BJ (cell line): Measurements from ENCODE around the gene SZRD1. TPM values are rescaled to one million over a fixed set of nuclear protein-coding genes. Genes with fewer than 3 reads are reported as not detected.

Experiments
- CTCF ChIA-PET: fragments of 350-600 bp; formaldehyde crosslinking; extraction: SDS; loops from one replicate; lab custom pipeline; 2021; ENCODE audit warnings: antibody characterized with exemption, inconsistent platforms; lab: Yijun Ruan, JAX
- POLR2A ChIA-PET: fragments of 300-600 bp; sonication (Branson Sonifier 250); formaldehyde crosslinking; extraction: SDS; loops from one replicate; lab custom pipeline; 2021; ENCODE audit warnings: antibody characterized with exemption; lab: Charles Lee
- DNase-seq: peaks from one replicate; pipeline ENCODE4 v3.0.0-alpha.2; 2011; ENCODE audit warnings: low read depth
- H3K27me3 ChIP-seq: 2 replicates; pipeline ENCODE4 v1.6.0; 2011; ENCODE audit warnings: low read length; ENCODE audit not compliant: control insufficient read depth, insufficient read depth
- H3K36me3 ChIP-seq: 2 replicates; pipeline ENCODE4 v1.5.1; 2011; ENCODE audit warnings: low read length; ENCODE audit not compliant: control insufficient read depth, insufficient read depth
- H3K4me3 ChIP-seq: 2 replicates; pipeline ENCODE4 v1.5.1; 2011; ENCODE audit warnings: low read depth, mild to moderate bottlenecking, control low read depth, low read length
- polyA plus RNA-seq: library from polyadenylated mRNA; depleted of rRNA; stranded (reverse); fragments of >200 nt; gene quantifications from 2 replicates; pipeline ENCODE4 v1.2.3, GENCODE V29; 2011
- TF ChIP-seq, protein P1 (sequence below): IDR thresholded peaks from 2 replicates; pipeline ENCODE4 v1.5.1; 2011; ENCODE audit warnings: low read depth, mild to moderate bottlenecking, control low read depth, inconsistent platforms, low read length, moderate library complexity; ENCODE audit not compliant: insufficient read depth

Gene SZRD1
- polyA plus RNA-seq, 1 experiment, result 125 TPM

DNA sequence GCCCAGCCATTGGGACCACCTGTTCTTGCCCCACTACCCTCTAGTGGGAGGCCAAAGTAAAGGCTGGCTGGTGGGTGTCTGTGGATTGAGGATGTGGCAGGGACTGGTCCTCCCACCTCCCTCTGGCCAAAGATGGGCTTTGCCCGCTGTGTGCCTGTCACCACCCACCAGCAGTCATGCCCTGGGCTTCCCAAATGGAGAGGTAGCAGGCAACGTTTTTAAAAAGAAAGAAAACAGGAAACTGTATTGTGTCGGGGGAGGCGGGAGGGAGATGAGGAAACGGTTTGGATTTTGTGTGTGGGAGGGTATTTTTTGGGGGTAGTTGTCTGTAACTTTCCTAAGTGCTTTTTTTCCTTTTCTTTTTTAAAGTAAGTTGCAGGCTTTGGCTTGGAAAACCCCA lies 30.1 kb downstream of the SZRD1 start:
- POLR2A ChIA-PET, result no interaction called here
- peaks cover 21% of the 10 kb centered on the region for H3K36me3 ChIP-seq

DNA sequence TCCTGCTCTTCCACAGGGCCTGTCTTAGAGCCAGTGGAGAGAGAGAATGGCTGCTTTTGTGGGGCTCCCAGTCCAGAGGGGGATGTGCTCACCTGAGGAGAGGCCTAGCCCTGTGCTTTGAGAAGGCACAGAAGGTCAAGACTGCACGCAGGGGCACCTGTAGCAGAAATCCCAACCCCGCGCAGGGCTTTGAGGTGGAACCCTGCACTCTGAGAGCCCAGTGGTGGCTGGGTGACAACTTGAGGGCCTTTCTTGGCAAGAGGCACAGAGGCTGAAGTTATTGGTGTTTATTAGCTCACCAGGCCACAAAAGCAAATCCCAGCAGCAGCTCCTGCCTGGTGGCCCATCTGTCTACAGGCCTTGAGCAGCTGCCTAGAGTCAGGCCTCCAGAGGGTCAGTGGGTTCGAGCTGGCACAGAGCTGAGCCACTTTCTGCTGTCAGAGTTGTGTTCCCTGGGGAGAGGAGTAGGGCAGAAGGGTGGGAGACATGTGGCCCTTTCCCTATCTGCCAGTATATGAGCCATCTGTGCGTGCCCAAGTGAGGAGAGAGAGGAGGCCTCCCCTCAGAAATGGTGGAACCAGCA lies 31.4 kb downstream of the SZRD1 start:
- TF ChIP-seq, protein P1, sequence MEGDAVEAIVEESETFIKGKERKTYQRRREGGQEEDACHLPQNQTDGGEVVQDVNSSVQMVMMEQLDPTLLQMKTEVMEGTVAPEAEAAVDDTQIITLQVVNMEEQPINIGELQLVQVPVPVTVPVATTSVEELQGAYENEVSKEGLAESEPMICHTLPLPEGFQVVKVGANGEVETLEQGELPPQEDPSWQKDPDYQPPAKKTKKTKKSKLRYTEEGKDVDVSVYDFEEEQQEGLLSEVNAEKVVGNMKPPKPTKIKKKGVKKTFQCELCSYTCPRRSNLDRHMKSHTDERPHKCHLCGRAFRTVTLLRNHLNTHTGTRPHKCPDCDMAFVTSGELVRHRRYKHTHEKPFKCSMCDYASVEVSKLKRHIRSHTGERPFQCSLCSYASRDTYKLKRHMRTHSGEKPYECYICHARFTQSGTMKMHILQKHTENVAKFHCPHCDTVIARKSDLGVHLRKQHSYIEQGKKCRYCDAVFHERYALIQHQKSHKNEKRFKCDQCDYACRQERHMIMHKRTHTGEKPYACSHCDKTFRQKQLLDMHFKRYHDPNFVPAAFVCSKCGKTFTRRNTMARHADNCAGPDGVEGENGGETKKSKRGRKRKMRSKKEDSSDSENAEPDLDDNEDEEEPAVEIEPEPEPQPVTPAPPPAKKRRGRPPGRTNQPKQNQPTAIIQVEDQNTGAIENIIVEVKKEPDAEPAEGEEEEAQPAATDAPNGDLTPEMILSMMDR, result no peak
- Histone ChIP-seq H3K27me3 (no peaks in the 10 kb centered on the region), H3K4me3 (no peak overlapping the region), H3K36me3 (peaks cover 18% of the 10 kb centered on the region)
- POLR2A ChIA-PET, result no interaction called here
- CTCF ChIA-PET, result no interaction called here
- no peak for DNase-seq

More for the DNA sequence above, 30.1 kb downstream of the SZRD1 start:
- TF ChIP-seq, protein P1, result no peak
- DNase-seq, result no peak
- CTCF ChIA-PET, result interaction anchor here (1.3 kb wide), 1 partner anchor 43 kb away, joined by 6 read pairs; the partner anchor contains the start of gene NECAP2
- H3K4me3 ChIP-seq, result no peak overlapping the region
- H3K27me3 ChIP-seq, result no peaks in the 10 kb centered on the region

DNA sequence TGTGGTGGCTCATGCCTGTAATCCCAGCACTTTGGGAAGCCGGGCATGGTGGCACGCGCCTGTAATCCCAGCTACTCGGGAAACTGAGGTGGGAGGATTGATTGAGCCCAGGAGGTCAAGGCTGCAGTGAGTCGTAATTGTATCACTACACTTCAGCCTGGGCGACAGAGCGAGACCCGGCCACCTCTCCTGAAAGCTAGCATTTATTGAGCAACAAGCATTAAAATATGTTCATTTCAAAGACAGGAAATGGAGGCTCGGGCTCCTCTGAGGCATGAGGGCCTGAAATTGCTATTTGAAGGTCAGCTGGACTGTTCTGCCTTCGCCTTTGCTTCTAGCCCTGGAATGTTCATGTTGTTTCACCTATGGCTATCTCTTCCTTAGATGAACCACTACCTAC lies 35.7 kb downstream of the SZRD1 start:
- no peak for DNase-seq
- TF ChIP-seq, protein P1, result no peak
- H3K27me3 ChIP-seq, result no peaks in the 10 kb centered on the region
- POLR2A ChIA-PET, result no interaction called here
- H3K36me3 ChIP-seq, result peaks cover 4% of the 10 kb centered on the region
- CTCF ChIA-PET, result no interaction called here
- H3K4me3 ChIP-seq, result no peak overlapping the region

DNA sequence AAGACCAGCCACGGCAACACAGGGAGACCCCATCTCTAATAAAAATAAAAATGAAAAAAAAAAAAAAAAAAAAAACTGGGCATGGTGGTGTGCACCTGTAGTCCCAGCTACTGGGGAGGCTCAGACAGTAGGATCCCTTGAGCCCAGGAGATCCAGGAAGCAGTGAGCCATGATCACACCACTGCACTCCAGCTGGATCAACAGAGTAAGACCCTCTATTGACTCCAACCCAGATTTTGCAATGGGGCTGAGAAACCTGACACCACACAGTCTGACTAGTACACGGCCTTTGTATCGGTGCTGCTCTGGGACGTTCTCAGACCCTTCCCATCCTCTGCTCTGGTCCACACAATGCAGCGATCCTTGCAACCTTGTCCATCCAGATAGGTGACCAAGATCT lies 38.4 kb downstream of the SZRD1 start:
- POLR2A ChIA-PET, result no interaction called here
- Histone ChIP-seq H3K27me3 (0 out of 2 replicates have a peak, but pooled peaks cover 2% of the 10 kb centered on the region), H3K36me3 (no peaks in the 10 kb centered on the region; the same call in 1 of the 2 replicates), H3K4me3 (no peak overlapping the region)
- TF ChIP-seq, protein P1, result no peak
- CTCF ChIA-PET, result no interaction called here
- no peak for DNase-seq

DNA sequence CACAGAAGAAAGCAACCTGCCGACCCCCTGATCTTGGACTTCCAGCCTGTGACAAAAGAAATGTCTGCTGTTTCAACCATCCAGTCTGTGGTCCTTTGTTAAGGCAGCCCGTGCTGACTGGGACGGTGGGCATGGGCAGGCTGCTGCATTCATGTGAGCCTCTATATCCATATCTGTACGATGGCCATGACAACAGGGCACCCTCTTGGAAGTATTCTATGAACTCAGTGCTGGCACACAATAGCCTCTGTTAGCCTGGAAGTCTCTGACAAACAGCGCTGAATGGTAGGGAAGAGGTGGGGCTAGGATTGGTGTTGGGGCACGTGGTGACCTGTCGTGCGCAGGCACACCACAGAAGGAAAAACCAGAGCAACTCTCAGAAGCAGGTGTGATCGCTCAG lies 39.8 kb downstream of the SZRD1 start:
- ChIA-PET POLR2A (no interaction called here), CTCF (no interaction called here)
- DNase-seq, result no peak

More for the DNA sequence above, 39.8 kb downstream of the SZRD1 start:
- TF ChIP-seq, protein P1, result no peak
- H3K36me3 ChIP-seq, result no peaks in the 10 kb centered on the region
- H3K27me3 ChIP-seq, result 0 out of 2 replicates have a peak, but pooled peaks cover 2% of the 10 kb centered on the region
- no peak overlapping the region for H3K4me3 ChIP-seq
